Measurements from ENCODE around the gene PRIMPOL. TPM values are rescaled to one million over a fixed set of nuclear protein-coding genes. Genes with fewer than 3 reads are reported as not detected.

The PRIMPOL gene
- total RNA-seq, 1 experiment from 2014 or later = 8.3 TPM

- H3K36me3 Mint-ChIP-seq = peaks cover 33% of the 10 kb centered on the region
- ATAC-seq (no peak), DNase-seq (ENCODE audit: low spot score) (no peak)
- H3K27me3 Mint-ChIP-seq (ENCODE audit: low read depth) = peaks cover 4% of the 10 kb centered on the region; the same call in 1 of the 2 replicates
- ChIA-PET POLR2A (interaction anchor here (0.6 to 0.8 kb wide), 3 partner anchors 207 to 263 kb away, joined by 3 to 6 read pairs (median 4); partner anchors contain the start of gene IRF2), CTCF (interaction anchor here (0.7 to 1.0 kb wide), 2 partner anchors 11 to 83 kb away, joined by 3 to 4 read pairs; partner anchors contain the start of gene CASP3)
- peak overlapping the region; percentile 91 for H3K4me3 Mint-ChIP-seq
- no peaks in the 10 kb centered on the region for H3K9me3 Mint-ChIP-seq
- TF ChIP-seq ZBTB21 (CRISPR knock-in tag; IDR thresholded peaks at IDR 0.05; ENCODE audit: borderline replicate concordance) (no peak), ZSCAN18 (CRISPR knock-in tag; IDR thresholded peaks at IDR 0.05) (no peak), PRRX2 (CRISPR knock-in tag; IDR thresholded peaks at IDR 0.05) (no peak), MYBL2 (CRISPR knock-in tag; IDR thresholded peaks at IDR 0.05) (no peak), ETV6 (CRISPR knock-in tag; IDR thresholded peaks at IDR 0.05) (no peak), RELA (CRISPR knock-in tag; IDR thresholded peaks at IDR 0.05; ENCODE audit: borderline replicate concordance) (no peak), CREM (CRISPR knock-in tag; IDR thresholded peaks at IDR 0.05) (no peak), ZNF138 (CRISPR knock-in tag; conservative IDR thresholded peaks at IDR 0.05) (no peak), PRDM15 (CRISPR knock-in tag; IDR thresholded peaks at IDR 0.05) (no peak), GTF2I (CRISPR knock-in tag; conservative IDR thresholded peaks at IDR 0.05) (no peak), FOXK1 (CRISPR knock-in tag; IDR thresholded peaks at IDR 0.05) (no peak), ERG (CRISPR knock-in tag; IDR thresholded peaks at IDR 0.05) (no peak), CTCF (IDR thresholded peaks at IDR 0.05) (no peak), SP1 (CRISPR knock-in tag; conservative IDR thresholded peaks at IDR 0.05) (no peak), NR3C1 (CRISPR knock-in tag; conservative IDR thresholded peaks at IDR 0.05; ENCODE audit: low read depth) (no peak), IRF2 (CRISPR knock-in tag; IDR thresholded peaks at IDR 0.05; ENCODE audit: borderline replicate concordance, low read depth) (no peak), CREB1 (CRISPR knock-in tag; IDR thresholded peaks at IDR 0.05) (no peak), SMAD4 (CRISPR knock-in tag; IDR thresholded peaks at IDR 0.05) (no peak), TEAD4 (CRISPR knock-in tag; IDR thresholded peaks at IDR 0.05) (no peak)
- peak overlapping the region; percentile 70 for H3K27ac Mint-ChIP-seq
- H3K4me1 Mint-ChIP-seq = peaks cover 36% of the 10 kb centered on the region
Measured at GRCh38 chr4:184732126-184732525, 82.6 kb downstream of the PRIMPOL start.
